HepG2 (cell line): ENCODE data around the gene MAPKAPK3. TPM values are rescaled to one million over a fixed set of nuclear protein-coding genes. Genes with fewer than 3 reads are reported as not detected.

Experiments used
- ATAC-seq: fragments of 200-7000 bp; cut with Tn5 transposase; 3 replicates; pipeline ENCODE4 v1.9.1; 2020; ENCODE audit warnings: mild to moderate bottlenecking, moderate library complexity
- BruUV-seq: library from RNA; stranded (reverse); fragments of 400-500 nt; replicated peaks from 2 replicates; lab custom pipeline; 2021; lab: Mats Ljungman, UMichigan
- CTCF ChIA-PET: fragments of 300-600 bp; formaldehyde crosslinking; extraction: SDS; loops from one replicate; lab custom pipeline; 2021; ENCODE audit warnings: low total read pairs, inconsistent platforms, low intra/inter-chr PET ratio; lab: Yijun Ruan, JAX
- POLR2A ChIA-PET: fragments of 350-600 bp; sonication (Branson Sonifier 250); formaldehyde crosslinking; loops from one replicate; lab custom pipeline; 2020; ENCODE audit warnings: antibody characterized with exemption, inconsistent platforms; lab: Yijun Ruan, JAX
- DNase-seq: peaks from one replicate; pipeline ENCODE4 v3.0.0-alpha.2; 2015; ENCODE audit warnings: low spot score
- FAIRE-seq: peaks from 3 replicates; lab custom pipeline; 2011; peaks lifted over from hg19 to GRCh38; lab: Jason Lieb, UNC
- H2AFZ ChIP-seq: one replicate; pipeline ENCODE4 v1.6.1; 2011; ENCODE audit warnings: low read length, inconsistent platforms
- H3K27ac ChIP-seq: fragments of 300-600 bp; 3 replicates; pipeline ENCODE4 v1.8.0; 2011; ENCODE audit warnings: mixed run types, mild to moderate bottlenecking, mixed read lengths, low read length, inconsistent platforms; ENCODE audit not compliant: insufficient read depth; ENCODE audit errors: extremely low read length
- H3K27me3 ChIP-seq, 2 experiments: fragments of 200-600 bp in 1 of 2; 2 replicates in 1 of 2; 3 replicates in 1 of 2; pipeline versions ENCODE4 v1.6.0 to v1.8.0; 2011; ENCODE audit warnings: low read length in 2 of 2, mild to moderate bottlenecking in 2 of 2, moderate library complexity in 2 of 2, inconsistent platforms in 1 of 2; ENCODE audit not compliant: insufficient read depth in 2 of 2, control insufficient read depth in 1 of 2
- H3K36me3 ChIP-seq, 2 experiments: fragments of 200-600 bp in 1 of 2; replicated peaks in 1 of 2; 2 replicates in 1 of 2; 3 replicates in 1 of 2; pipeline versions ENCODE4 v1.5.1 to v1.8.0; 2011; ENCODE audit warnings: low read length in 2 of 2, inconsistent platforms in 1 of 2; ENCODE audit not compliant: insufficient read depth in 2 of 2, control insufficient read depth in 1 of 2
- H3K4me1 ChIP-seq: 2 replicates; pipeline ENCODE4 v1.5.1; 2012; ENCODE audit warnings: low read length, inconsistent platforms; ENCODE audit not compliant: insufficient read depth
- H3K4me2 ChIP-seq: 2 replicates; pipeline ENCODE4 v1.6.0; 2011; ENCODE audit warnings: low read depth, low read length, inconsistent platforms
- H3K4me3 ChIP-seq, 3 experiments: fragments of 200-600 bp in 1 of 3; sonication (generic), shearing (Covaris generic) in 1 of 3; replicated peaks in 1 of 3; 2 replicates each; pipeline ENCODE4 v1.5.1; 2011 to 2016; ENCODE audit warnings: low read length in 3 of 3, inconsistent platforms in 2 of 3, low read depth in 2 of 3, mild to moderate bottlenecking in 2 of 3, control low read depth in 1 of 3, mixed read lengths in 1 of 3; ENCODE audit not compliant: insufficient read depth in 1 of 3
- H3K79me2 ChIP-seq: one replicate; pipeline ENCODE4 v1.6.1; 2011; ENCODE audit warnings: low read length, inconsistent platforms; ENCODE audit not compliant: insufficient read depth
- H3K9ac ChIP-seq: 2 replicates; pipeline ENCODE4 v1.6.0; 2011; ENCODE audit warnings: mild to moderate bottlenecking, low read depth, low read length, inconsistent platforms; ENCODE audit not compliant: insufficient read depth
- H3K9me3 ChIP-seq: 2 replicates; pipeline ENCODE4 v1.5.1; 2012; ENCODE audit warnings: mild to moderate bottlenecking, low read length
- H4K20me1 ChIP-seq: 2 replicates; pipeline ENCODE4 v1.6.0; 2011; ENCODE audit warnings: inconsistent platforms, mild to moderate bottlenecking, low read length, moderate library complexity; ENCODE audit not compliant: insufficient read depth
- ARNT2 ChIP-seq: sonication (generic); formaldehyde crosslinking; IDR thresholded peaks from 2 replicates; pipeline ENCODE4 v1.8.0; 2022; ENCODE audit warnings: mild to moderate bottlenecking, low read depth, missing genetic modification reagents, moderate library complexity
- HDAC6 ChIP-seq: fragments of 200-600 bp; sonication (generic); IDR thresholded peaks from 2 replicates; pipeline ENCODE4 v1.7.0; 2017; ENCODE audit warnings: mild to moderate bottlenecking, antibody characterized with exemption, low read length, low read depth
- NFYC ChIP-seq: IDR thresholded peaks from 2 replicates; pipeline ENCODE4 v1.6.1; 2016; ENCODE audit warnings: missing genetic modification reagents, missing compliant biosample characterization
- SATB2 ChIP-seq: sonication (generic); formaldehyde crosslinking; IDR thresholded peaks from 2 replicates; pipeline ENCODE4 v1.5.0; 2020; ENCODE audit warnings: missing genetic modification reagents
- TCF12 ChIP-seq, 2 experiments: fragments of 450-650 bp in 1 of 2; sonication (generic) in 1 of 2; formaldehyde crosslinking in 1 of 2; IDR thresholded peaks; 2 replicates each; pipeline versions ENCODE4 v1.6.1 to v1.8.0; 2017 to 2022; ENCODE audit warnings: antibody characterized with exemption in 1 of 2, mild to moderate bottlenecking in 1 of 2, missing genetic modification reagents in 1 of 2, moderate library complexity in 1 of 2
- YEATS4 ChIP-seq: sonication (generic); formaldehyde crosslinking; IDR thresholded peaks from 2 replicates; pipeline ENCODE4 v1.4.0; 2020; ENCODE audit warnings: missing genetic modification reagents, borderline replicate concordance
- ZFAT ChIP-seq: sonication (generic); formaldehyde crosslinking; conservative IDR thresholded peaks from 2 replicates; pipeline ENCODE4 v1.8.1; 2023; ENCODE audit warnings: missing genetic modification reagents, inconsistent platforms
- ZFP90 ChIP-seq: sonication (generic); formaldehyde crosslinking; IDR thresholded peaks from 2 replicates; pipeline ENCODE4 v1.8.0; 2022; ENCODE audit warnings: missing genetic modification reagents, mild to moderate bottlenecking, inconsistent platforms, borderline replicate concordance
- ZNF354B ChIP-seq: sonication (generic); formaldehyde crosslinking; IDR thresholded peaks from 2 replicates; pipeline ENCODE4 v1.8.0; 2022; ENCODE audit warnings: mild to moderate bottlenecking, missing genetic modification reagents
- WGBS: methylation state at CpG from one replicate; pipeline ENCODE4 v1.1.6; 2017; ENCODE audit warnings: low lambda C conversion rate; 5-methylcytosine and 5-hydroxymethylcytosine counted together
- in situ Hi-C: cut with HindIII; loops from 2 replicates; pipeline ENCODE4 v1.10.0; 2017; ENCODE audit warnings: low pct_unique_long_range_greater_than_20kb; ENCODE audit not compliant: extremely low pct_ligation_motif_present
- intact Hi-C: fragments of 100-400 bp; cut with micrococcal nuclease; formaldehyde crosslinking; loops from one replicate; pipeline ENCODE4 v1.10.0; 2022; ENCODE audit not compliant: unreplicated experiment
- polyA plus RNA-seq, 8 experiments: library from polyadenylated mRNA; depleted of rRNA in 3 of 8; stranded (reverse) in 7 of 8; unstranded in 1 of 8; fragments of >200 nt; fragmentation: Illumina TruSeq in 4 of 8; extraction: Trizol in 4 of 8; gene quantifications; 2 replicates each; pipeline versions ENCODE4 v1.2.1 to v1.2.3, GENCODE V29; 2011 to 2016; ENCODE audit warnings: low read depth in 4 of 8, missing spikeins in 1 of 8, mixed read lengths in 1 of 8; ENCODE audit not compliant: insufficient read depth in 1 of 8
- total RNA-seq, 5 experiments: library from RNA; depleted of rRNA; stranded (reverse); fragments of >200 nt; fragmentation: Illumina TruSeq; extraction: Trizol; gene quantifications; 2 replicates each; pipeline ENCODE4 v1.2.3, GENCODE V29; 2016; ENCODE audit warnings: low read depth in 1 of 5
- TF ChIP-seq, protein P1 (sequence below): sonication (generic); formaldehyde crosslinking; IDR thresholded peaks from 2 replicates; pipeline ENCODE4 v1.5.0; 2020; ENCODE audit warnings: mild to moderate bottlenecking, missing genetic modification reagents
- TF ChIP-seq, protein P2 (sequence below): IDR thresholded peaks from 2 replicates; pipeline ENCODE4 v1.6.1; 2016; ENCODE audit warnings: mild to moderate bottlenecking, missing biosample characterization, missing genetic modification reagents
- TF ChIP-seq, protein P3 (sequence below): sonication (generic); formaldehyde crosslinking; conservative IDR thresholded peaks from 2 replicates; pipeline ENCODE4 v1.4.0; 2020; ENCODE audit warnings: mild to moderate bottlenecking, missing genetic modification reagents, moderate library complexity

Gene MAPKAPK3
- total and polyA plus RNA-seq, 2 of the 13 experiments (the other 11 are each of a cell fraction or from before 2014, with no cell fraction given), result 39.9 to 41.2 TPM

DNA sequence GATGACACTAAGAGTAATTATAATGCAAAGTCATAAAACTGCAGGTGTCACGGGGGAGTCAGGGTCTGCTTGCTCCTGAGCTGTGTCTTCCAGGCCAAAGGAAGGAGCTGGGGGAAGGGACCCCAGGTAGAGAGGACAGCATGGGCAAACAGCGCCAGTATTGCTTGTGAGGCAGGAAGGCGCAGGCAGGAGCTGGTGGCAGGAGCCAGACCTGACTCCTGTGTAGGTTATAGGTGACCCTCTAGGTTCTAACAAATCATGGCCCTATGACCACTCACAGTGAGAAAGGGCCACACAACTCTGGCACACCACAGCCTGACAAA, 7.2 kb upstream of the MAPKAPK3 start:
- Histone ChIP-seq H3K36me3 (peaks cover 0 to 5% of the 10 kb centered on the region in 2 experiments; a peak in 1 of 5 replicates), H3K4me1 (peaks cover 50% of the 10 kb centered on the region), H3K79me2 (no peaks in the 10 kb centered on the region), H3K4me3 (no peak overlapping the region), H3K27me3 (0 out of 5 replicates have a peak, but pooled peaks cover 0 to 10% of the 10 kb centered on the region in 2 experiments), H3K4me2 (no peak overlapping the region), H3K27ac (no peak overlapping the region), H3K9ac (no peak overlapping the region), H3K9me3 (no peaks in the 10 kb centered on the region), H2AFZ (no peak overlapping the region), H4K20me1 (no peaks in the 10 kb centered on the region)
- intact Hi-C loops, result loop anchor here (10.0 kb wide), 1 partner anchor 355 kb away; no protein-coding TSS in a partner anchor
- DNase-seq (no peak), ATAC-seq (no peak), FAIRE-seq (no peak)
- ChIA-PET POLR2A (interaction anchor here (0.6 to 4.5 kb wide), 4 partner anchors 8 to 40 kb away, joined by 3 to 101 read pairs (median 34); partner anchors contain the start of gene HEMK1), CTCF (interaction anchor here (8.0 kb wide), 1 partner anchor 38 kb away, joined by 182 read pairs; the partner anchor contains the start of gene HEMK1)
- WGBS, result 100% methylated on average over 2 of the region's 3 CpGs
- in situ Hi-C loops, result loop anchor here (5.0 kb wide), 1 partner anchor 37 kb away; no protein-coding TSS in a partner anchor
- BruUV-seq, result no TSS peak
- TF ChIP-seq, protein P1, sequence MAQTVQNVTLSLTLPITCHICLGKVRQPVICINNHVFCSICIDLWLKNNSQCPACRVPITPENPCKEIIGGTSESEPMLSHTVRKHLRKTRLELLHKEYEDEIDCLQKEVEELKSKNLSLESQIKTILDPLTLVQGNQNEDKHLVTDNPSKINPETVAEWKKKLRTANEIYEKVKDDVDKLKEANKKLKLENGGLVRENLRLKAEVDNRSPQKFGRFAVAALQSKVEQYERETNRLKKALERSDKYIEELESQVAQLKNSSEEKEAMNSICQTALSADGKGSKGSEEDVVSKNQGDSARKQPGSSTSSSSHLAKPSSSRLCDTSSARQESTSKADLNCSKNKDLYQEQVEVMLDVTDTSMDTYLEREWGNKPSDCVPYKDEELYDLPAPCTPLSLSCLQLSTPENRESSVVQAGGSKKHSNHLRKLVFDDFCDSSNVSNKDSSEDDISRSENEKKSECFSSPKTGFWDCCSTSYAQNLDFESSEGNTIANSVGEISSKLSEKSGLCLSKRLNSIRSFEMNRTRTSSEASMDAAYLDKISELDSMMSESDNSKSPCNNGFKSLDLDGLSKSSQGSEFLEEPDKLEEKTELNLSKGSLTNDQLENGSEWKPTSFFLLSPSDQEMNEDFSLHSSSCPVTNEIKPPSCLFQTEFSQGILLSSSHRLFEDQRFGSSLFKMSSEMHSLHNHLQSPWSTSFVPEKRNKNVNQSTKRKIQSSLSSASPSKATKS, result no peak
- TF ChIP-seq, protein P2, sequence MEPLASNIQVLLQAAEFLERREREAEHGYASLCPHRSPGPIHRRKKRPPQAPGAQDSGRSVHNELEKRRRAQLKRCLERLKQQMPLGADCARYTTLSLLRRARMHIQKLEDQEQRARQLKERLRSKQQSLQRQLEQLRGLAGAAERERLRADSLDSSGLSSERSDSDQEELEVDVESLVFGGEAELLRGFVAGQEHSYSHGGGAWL (CRISPR knock-in tag), result no peak
- no peak for TF ChIP-seq SATB2 (CRISPR knock-in tag)
- no peak for TF ChIP-seq TCF12 (IDR thresholded peaks at IDR 0.05)
- no peak for TF ChIP-seq TCF12 (CRISPR knock-in tag; IDR thresholded peaks at IDR 0.05)
- TF ChIP-seq YEATS4, result no peak
- TF ChIP-seq ARNT2 (CRISPR knock-in tag), result no peak
- no peak for TF ChIP-seq ZNF354B (CRISPR knock-in tag)
- no peak for TF ChIP-seq ZFAT (CRISPR knock-in tag)
- no peak for TF ChIP-seq HDAC6
- no peak for TF ChIP-seq NFYC (CRISPR knock-in tag)
- TF ChIP-seq, protein P3, sequence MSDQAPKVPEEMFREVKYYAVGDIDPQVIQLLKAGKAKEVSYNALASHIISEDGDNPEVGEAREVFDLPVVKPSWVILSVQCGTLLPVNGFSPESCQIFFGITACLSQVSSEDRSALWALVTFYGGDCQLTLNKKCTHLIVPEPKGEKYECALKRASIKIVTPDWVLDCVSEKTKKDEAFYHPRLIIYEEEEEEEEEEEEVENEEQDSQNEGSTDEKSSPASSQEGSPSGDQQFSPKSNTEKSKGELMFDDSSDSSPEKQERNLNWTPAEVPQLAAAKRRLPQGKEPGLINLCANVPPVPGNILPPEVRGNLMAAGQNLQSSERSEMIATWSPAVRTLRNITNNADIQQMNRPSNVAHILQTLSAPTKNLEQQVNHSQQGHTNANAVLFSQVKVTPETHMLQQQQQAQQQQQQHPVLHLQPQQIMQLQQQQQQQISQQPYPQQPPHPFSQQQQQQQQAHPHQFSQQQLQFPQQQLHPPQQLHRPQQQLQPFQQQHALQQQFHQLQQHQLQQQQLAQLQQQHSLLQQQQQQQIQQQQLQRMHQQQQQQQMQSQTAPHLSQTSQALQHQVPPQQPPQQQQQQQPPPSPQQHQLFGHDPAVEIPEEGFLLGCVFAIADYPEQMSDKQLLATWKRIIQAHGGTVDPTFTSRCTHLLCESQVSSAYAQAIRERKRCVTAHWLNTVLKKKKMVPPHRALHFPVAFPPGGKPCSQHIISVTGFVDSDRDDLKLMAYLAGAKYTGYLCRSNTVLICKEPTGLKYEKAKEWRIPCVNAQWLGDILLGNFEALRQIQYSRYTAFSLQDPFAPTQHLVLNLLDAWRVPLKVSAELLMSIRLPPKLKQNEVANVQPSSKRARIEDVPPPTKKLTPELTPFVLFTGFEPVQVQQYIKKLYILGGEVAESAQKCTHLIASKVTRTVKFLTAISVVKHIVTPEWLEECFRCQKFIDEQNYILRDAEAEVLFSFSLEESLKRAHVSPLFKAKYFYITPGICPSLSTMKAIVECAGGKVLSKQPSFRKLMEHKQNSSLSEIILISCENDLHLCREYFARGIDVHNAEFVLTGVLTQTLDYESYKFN (CRISPR knock-in tag), result no peak
- no peak for TF ChIP-seq ZFP90 (CRISPR knock-in tag)
